Measurements from ENCODE around the gene UROC1.

- no peak for TF ChIP-seq CTCF (IDR thresholded peaks at IDR 0.05)
- no peak for TF ChIP-seq ZFX (IDR thresholded peaks at IDR 0.05; ENCODE audit: borderline replicate concordance)
These were observed 13.4 kb upstream of the UROC1 start for GRCh38 chr3:126531051-126531330.

Data from 22Rv1 (cell line).